ENCODE measurements around the gene COL18A1.

COL18A1 gene

GRCh38 chr21:45468051-45468970, 63.3 kb downstream of the COL18A1 start:
- TF ChIP-seq CTCF (IDR thresholded peaks at IDR 0.05; ENCODE audit: control extremely low read depth, extremely low read depth, low read depth, missing control alignments) = no peak
- ChIA-PET POLR2A (no interaction called here), CTCF (interaction anchor here (1.5 kb wide), 1 partner anchor 10 kb away, joined by 5 read pairs; no protein-coding TSS in a partner anchor)
- DNase-seq (ENCODE audit: extremely low spot score) = no peak

- ChIA-PET CTCF (interaction anchor here (1.5 kb wide), 1 partner anchor 9 kb away, joined by 5 read pairs; no protein-coding TSS in a partner anchor), POLR2A (no interaction called here)
- DNase-seq (ENCODE audit: extremely low spot score) = no peak
- no peak for TF ChIP-seq CTCF (IDR thresholded peaks at IDR 0.05; ENCODE audit: control extremely low read depth, extremely low read depth, low read depth, missing control alignments)
Measured at GRCh38 chr21:45468971-45469272, 64.0 kb downstream of the COL18A1 start.

GRCh38 chr21:45469273-45470086, 64.5 kb downstream of the COL18A1 start:
- ChIA-PET POLR2A (no interaction called here), CTCF (no interaction called here)
- no peak for TF ChIP-seq CTCF (IDR thresholded peaks at IDR 0.05; ENCODE audit: control extremely low read depth, extremely low read depth, low read depth, missing control alignments)
- DNase-seq (ENCODE audit: extremely low spot score) = no peak

GRCh38 chr21:45470087-45470515, 65.1 kb downstream of the COL18A1 start:
- TF ChIP-seq CTCF (IDR thresholded peaks at IDR 0.05; ENCODE audit: control extremely low read depth, extremely low read depth, low read depth, missing control alignments) = no peak
- ChIA-PET CTCF (no interaction called here), POLR2A (interaction anchor here (0.7 kb wide), 1 partner anchor 261 kb away, joined by 4 read pairs; no protein-coding TSS in a partner anchor)
- DNase-seq (ENCODE audit: extremely low spot score) = no peak

- TF ChIP-seq CTCF (IDR thresholded peaks at IDR 0.05; ENCODE audit: control extremely low read depth, extremely low read depth, low read depth, missing control alignments) = no peak
- DNase-seq (ENCODE audit: extremely low spot score) = no peak
- POLR2A ChIA-PET = interaction anchor here (0.7 kb wide), 1 partner anchor 260 kb away, joined by 4 read pairs; no protein-coding TSS in a partner anchor
- CTCF ChIA-PET = no interaction called here
Measured at GRCh38 chr21:45470773-45471524, 66.0 kb downstream of the COL18A1 start.

All from GM10248 (cell line).